Smooth muscle cell (in vitro differentiated cells): ENCODE measurements around the gene PRSS12. TPM values are rescaled to one million over a fixed set of nuclear protein-coding genes. Genes with fewer than 3 reads are reported as not detected.

ENCODE experiments used
- DNase-seq: peaks from one replicate; lab custom pipeline; 2025; ENCODE audit not compliant: unreplicated experiment; lab: John Stamatoyannopoulos, UW
- H2AFZ ChIP-seq: fragments of 200-600 bp; sonication (generic); 2 replicates; pipeline ENCODE4 v1.6.0; 2016; ENCODE audit warnings: antibody characterized with exemption, low read depth, mild to moderate bottlenecking
- H3F3A ChIP-seq: fragments of 200-600 bp; sonication (generic); 2 replicates; pipeline ENCODE4 v1.6.0; 2017; ENCODE audit warnings: antibody characterized with exemption, low read depth
- H3K27ac ChIP-seq: fragments of 200-600 bp; sonication (generic); 2 replicates; pipeline ENCODE4 v1.5.1; 2016; ENCODE audit warnings: low read depth, mild to moderate bottlenecking
- H3K27me3 ChIP-seq: fragments of 200-600 bp; sonication (generic); 2 replicates; pipeline ENCODE4 v1.6.1; 2016; ENCODE audit warnings: low read depth, mild to moderate bottlenecking
- H3K36me3 ChIP-seq: fragments of 200-600 bp; sonication (generic); 2 replicates; pipeline ENCODE4 v1.5.1; 2016; ENCODE audit warnings: low read depth
- H3K4me1 ChIP-seq: fragments of 200-600 bp; sonication (generic); 2 replicates; pipeline ENCODE4 v1.5.1; 2016; ENCODE audit warnings: low read depth
- H3K4me2 ChIP-seq: fragments of 200-600 bp; sonication (generic); 2 replicates; pipeline ENCODE4 v1.6.0; 2016; ENCODE audit warnings: mild to moderate bottlenecking
- H3K4me3 ChIP-seq: fragments of 200-600 bp; sonication (generic); 2 replicates; pipeline ENCODE4 v1.5.1; 2016; ENCODE audit warnings: mild to moderate bottlenecking
- H3K79me2 ChIP-seq: fragments of 200-600 bp; sonication (generic); 2 replicates; pipeline ENCODE4 v1.6.0; 2016; ENCODE audit warnings: low read depth, mild to moderate bottlenecking
- H3K9ac ChIP-seq: fragments of 200-600 bp; sonication (generic); 2 replicates; pipeline ENCODE4 v1.6.0; 2016; ENCODE audit warnings: low read depth
- H3K9me3 ChIP-seq: fragments of 200-600 bp; sonication (generic); replicated peaks from 2 replicates; pipeline ENCODE4 v1.5.1; 2016; ENCODE audit warnings: low read depth
- H4K20me1 ChIP-seq: fragments of 200-600 bp; sonication (generic); 2 replicates; pipeline ENCODE4 v1.6.0; 2016; ENCODE audit warnings: low read depth
- WGBS: methylation state at CpG from one replicate; pipeline ENCODE4 v1.1.7; 2016; ENCODE audit warnings: low lambda C conversion rate; 5-methylcytosine and 5-hydroxymethylcytosine counted together
- polyA plus RNA-seq: library from polyadenylated mRNA; unstranded; fragments of >200 nt; fragmentation: Nextera tagmentation; extraction: Ambion mirVana; gene quantifications from 2 replicates; pipeline ENCODE4 v1.2.1, GENCODE V29; 2016
- total RNA-seq: library from RNA; depleted of rRNA; stranded (reverse); fragments of >200 nt; gene quantifications from 2 replicates; pipeline ENCODE4 v1.2.3, GENCODE V29; 2014
- TF ChIP-seq, protein P1 (sequence below): fragments of 200-600 bp; sonication (generic); IDR thresholded peaks from 2 replicates; pipeline ENCODE4 v1.5.1; 2017; ENCODE audit warnings: borderline replicate concordance, mild to moderate bottlenecking, antibody characterized with exemption; ENCODE audit not compliant: insufficient read depth, poor library complexity, severe bottlenecking

Gene PRSS12
- total and polyA plus RNA-seq, 2 experiments from 2014 or later = 9.9 to 24.5 TPM

GRCh38 chr4:118373614-118374255, 20.9 kb upstream of the PRSS12 start:
- Histone ChIP-seq H3K4me2 (peak overlapping the region; percentile 37), H3K27ac (peak overlapping the region; percentile 72), H3K4me1 (peaks cover 5% of the 10 kb centered on the region), H3K79me2 (no peaks in the 10 kb centered on the region), H3K27me3 (no peaks in the 10 kb centered on the region), H2AFZ (no peak overlapping the region), H3K9ac (no peak overlapping the region), H3F3A (peaks cover 5% of the 10 kb centered on the region), H3K4me3 (no peak overlapping the region), H3K36me3 (no peaks in the 10 kb centered on the region), H3K9me3 (no peaks in the 10 kb centered on the region), H4K20me1 (no peaks in the 10 kb centered on the region)
- WGBS = 70% methylated on average over 4 of the region's 4 CpGs
- TF ChIP-seq, protein P1, sequence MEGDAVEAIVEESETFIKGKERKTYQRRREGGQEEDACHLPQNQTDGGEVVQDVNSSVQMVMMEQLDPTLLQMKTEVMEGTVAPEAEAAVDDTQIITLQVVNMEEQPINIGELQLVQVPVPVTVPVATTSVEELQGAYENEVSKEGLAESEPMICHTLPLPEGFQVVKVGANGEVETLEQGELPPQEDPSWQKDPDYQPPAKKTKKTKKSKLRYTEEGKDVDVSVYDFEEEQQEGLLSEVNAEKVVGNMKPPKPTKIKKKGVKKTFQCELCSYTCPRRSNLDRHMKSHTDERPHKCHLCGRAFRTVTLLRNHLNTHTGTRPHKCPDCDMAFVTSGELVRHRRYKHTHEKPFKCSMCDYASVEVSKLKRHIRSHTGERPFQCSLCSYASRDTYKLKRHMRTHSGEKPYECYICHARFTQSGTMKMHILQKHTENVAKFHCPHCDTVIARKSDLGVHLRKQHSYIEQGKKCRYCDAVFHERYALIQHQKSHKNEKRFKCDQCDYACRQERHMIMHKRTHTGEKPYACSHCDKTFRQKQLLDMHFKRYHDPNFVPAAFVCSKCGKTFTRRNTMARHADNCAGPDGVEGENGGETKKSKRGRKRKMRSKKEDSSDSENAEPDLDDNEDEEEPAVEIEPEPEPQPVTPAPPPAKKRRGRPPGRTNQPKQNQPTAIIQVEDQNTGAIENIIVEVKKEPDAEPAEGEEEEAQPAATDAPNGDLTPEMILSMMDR = no peak
- DNase-seq = no peak

- Histone ChIP-seq H3K9ac (no peak overlapping the region), H3K27ac (peak overlapping the region; percentile 72), H2AFZ (peak overlapping the region; percentile 18), H3K4me1 (peaks cover 5% of the 10 kb centered on the region), H3K4me3 (no peak overlapping the region), H3K36me3 (no peaks in the 10 kb centered on the region), H3K27me3 (no peaks in the 10 kb centered on the region), H3K9me3 (no peaks in the 10 kb centered on the region), H3F3A (peaks cover 5% of the 10 kb centered on the region), H3K79me2 (no peaks in the 10 kb centered on the region), H3K4me2 (no peak overlapping the region), H4K20me1 (no peaks in the 10 kb centered on the region)
- DNase-seq = no peak
- WGBS = 45% methylated on average over 4 of the region's 4 CpGs
- TF ChIP-seq, protein P1 = no peak
Observed at GRCh38 chr4:118372251-118372650, 19.4 kb upstream of the PRSS12 start.

GRCh38 chr4:118369231-118369630, 16.4 kb upstream of the PRSS12 start:
- Histone ChIP-seq H2AFZ (peak overlapping the region; percentile 32), H3K4me3 (no peak overlapping the region), H3K9me3 (no peaks in the 10 kb centered on the region), H3K27me3 (no peaks in the 10 kb centered on the region), H3K9ac (no peak overlapping the region), H3K4me2 (no peak overlapping the region), H4K20me1 (no peaks in the 10 kb centered on the region), H3F3A (peaks cover 5% of the 10 kb centered on the region), H3K79me2 (no peaks in the 10 kb centered on the region), H3K36me3 (no peaks in the 10 kb centered on the region), H3K4me1 (peaks cover 5% of the 10 kb centered on the region), H3K27ac (no peak overlapping the region)
- TF ChIP-seq, protein P1 = no peak
- 88% methylated on average over 6 of the region's 6 CpGs for WGBS
- no peak for DNase-seq

DNA sequence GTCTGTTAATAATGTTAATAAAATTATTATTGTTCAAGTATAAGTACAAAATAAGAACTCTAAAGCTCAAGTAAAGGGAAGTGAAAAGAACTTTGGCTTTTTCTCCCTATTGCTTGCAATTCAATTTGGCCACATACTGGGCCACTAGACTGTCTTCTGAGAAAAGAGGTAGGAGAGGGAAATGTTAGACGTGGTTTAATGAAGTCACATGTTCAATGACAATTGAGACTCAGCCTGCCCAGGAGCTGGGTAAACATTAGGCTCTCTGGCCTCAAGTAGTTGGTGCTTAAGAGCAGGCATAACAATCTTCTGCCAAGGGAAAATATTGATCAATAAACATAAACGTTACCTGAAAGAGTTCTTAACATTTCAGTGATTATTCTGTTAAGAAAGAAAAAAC, 15.1 kb upstream of the PRSS12 start:
- 77% methylated on average over 2 of the region's 2 CpGs for WGBS
- no peak overlapping the region for H3K4me3 ChIP-seq
- H3K79me2 ChIP-seq = no peaks in the 10 kb centered on the region
- H3K4me2 ChIP-seq = no peak overlapping the region
- no peak overlapping the region for H3K9ac ChIP-seq
- H3K27me3 ChIP-seq = no peaks in the 10 kb centered on the region
- DNase-seq = no peak
- H3K4me1 ChIP-seq = peaks cover 5% of the 10 kb centered on the region
- no peak overlapping the region for H3K27ac ChIP-seq
- no peaks in the 10 kb centered on the region for H4K20me1 ChIP-seq
- no peak overlapping the region for H2AFZ ChIP-seq
- H3K36me3 ChIP-seq = no peaks in the 10 kb centered on the region
- TF ChIP-seq, protein P1 = no peak
- peaks cover 4% of the 10 kb centered on the region for H3F3A ChIP-seq
- no peaks in the 10 kb centered on the region for H3K9me3 ChIP-seq
